ENCODE data around the gene PNRC2. TPM values are rescaled to one million over a fixed set of nuclear protein-coding genes. Genes with fewer than 3 reads are reported as not detected.
"Not testable (repeated sequence)": the region's sequence is repeated elsewhere in the genome, so short reads cannot be mapped to it uniquely, and the experiment has no call there.

The PNRC2 gene
- total RNA-seq, 1 experiment from 2014 or later, result 145 TPM

DNA sequence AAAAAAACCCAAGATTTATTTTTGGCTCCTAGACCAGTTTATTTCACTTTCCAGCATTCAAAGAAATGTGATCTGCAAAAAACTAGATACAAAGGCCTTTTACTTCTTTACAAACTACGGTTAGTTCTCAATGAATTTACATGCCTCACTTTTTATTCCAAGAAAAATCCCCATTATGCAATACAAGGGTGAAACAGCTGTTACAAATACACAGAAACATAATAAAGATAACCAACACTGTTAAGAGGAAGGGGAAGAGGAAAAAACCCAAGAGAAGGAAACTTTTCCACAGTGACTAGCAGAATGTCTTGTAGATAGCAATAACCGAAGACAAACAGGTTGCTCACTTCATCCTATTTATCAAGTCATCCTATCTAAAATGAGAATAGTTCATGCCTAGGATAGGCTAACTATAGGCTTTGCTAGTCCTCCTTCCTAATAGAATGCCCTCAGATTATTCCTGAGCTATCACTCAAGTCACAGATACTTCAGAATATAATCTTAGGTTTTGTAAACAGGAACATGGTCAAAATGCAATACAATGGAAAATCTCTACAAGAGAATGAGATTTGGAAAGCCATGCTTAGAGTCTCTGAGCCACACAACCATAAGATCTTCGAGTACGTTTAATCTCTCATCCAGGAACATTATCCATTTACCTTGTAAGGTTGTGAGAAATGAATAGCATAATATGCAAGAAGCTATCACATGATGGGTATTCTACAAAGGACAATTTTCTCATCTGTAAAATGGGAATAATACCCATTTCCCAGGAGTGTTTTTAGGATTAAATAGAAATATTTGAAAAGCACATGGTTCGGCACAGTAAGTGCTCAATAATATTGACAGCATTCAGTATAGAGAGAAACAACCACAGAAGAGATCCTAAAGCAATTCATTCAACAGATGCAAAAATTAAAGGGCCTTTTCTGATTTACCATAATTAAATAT lies 5.4 kb downstream of the PNRC2 start:
- Histone ChIP-seq H3K27me3 (no peaks in the 10 kb centered on the region), H3K9me3 (replicated peaks) (no peaks in the 10 kb centered on the region), H3K4me1 (no peaks in the 10 kb centered on the region), H3K4me3 (no peak overlapping the region), H3K27ac (no peak overlapping the region), H3K36me3 (peaks cover 80% of the 10 kb centered on the region)
- DNase-seq, result no peak

DNA sequence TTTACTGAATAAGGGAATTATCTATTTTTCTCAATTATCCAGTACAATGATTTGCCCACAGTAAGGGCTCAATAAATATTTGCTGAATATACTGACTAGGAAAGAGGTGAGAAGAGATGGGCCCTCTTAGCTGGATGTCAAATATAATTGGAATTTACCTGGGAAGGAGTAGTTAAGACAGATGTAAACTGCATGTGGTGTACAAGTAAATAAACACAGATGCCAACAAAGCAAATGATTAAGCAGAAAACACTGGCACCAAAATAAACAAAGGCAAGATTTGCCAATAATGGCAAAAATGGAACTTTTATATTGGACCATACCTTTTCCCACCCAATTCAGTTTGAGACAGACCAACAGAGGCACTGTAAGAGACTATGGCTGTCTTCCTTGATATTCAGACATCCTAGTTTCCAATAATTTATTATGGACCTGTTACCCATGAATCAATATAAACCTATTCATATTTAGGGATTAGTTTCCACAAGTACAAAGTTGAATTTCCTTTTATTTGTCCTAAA lies 7.4 kb downstream of the PNRC2 start:
- Histone ChIP-seq H3K4me3 (no peak overlapping the region), H3K36me3 (peaks cover 85% of the 10 kb centered on the region), H3K9me3 (replicated peaks) (no peaks in the 10 kb centered on the region), H3K27ac (no peak overlapping the region), H3K27me3 (no peaks in the 10 kb centered on the region), H3K4me1 (no peaks in the 10 kb centered on the region)
- no peak for DNase-seq

GRCh38 chr1:23967871-23968270 lies 8.2 kb downstream of the PNRC2 start:
- Histone ChIP-seq H3K9me3 (replicated peaks) (no peaks in the 10 kb centered on the region), H3K27ac (no peak overlapping the region), H3K4me3 (no peak overlapping the region), H3K4me1 (no peaks in the 10 kb centered on the region), H3K36me3 (peaks cover 90% of the 10 kb centered on the region), H3K27me3 (no peaks in the 10 kb centered on the region)
- DNase-seq, result no peak

DNA sequence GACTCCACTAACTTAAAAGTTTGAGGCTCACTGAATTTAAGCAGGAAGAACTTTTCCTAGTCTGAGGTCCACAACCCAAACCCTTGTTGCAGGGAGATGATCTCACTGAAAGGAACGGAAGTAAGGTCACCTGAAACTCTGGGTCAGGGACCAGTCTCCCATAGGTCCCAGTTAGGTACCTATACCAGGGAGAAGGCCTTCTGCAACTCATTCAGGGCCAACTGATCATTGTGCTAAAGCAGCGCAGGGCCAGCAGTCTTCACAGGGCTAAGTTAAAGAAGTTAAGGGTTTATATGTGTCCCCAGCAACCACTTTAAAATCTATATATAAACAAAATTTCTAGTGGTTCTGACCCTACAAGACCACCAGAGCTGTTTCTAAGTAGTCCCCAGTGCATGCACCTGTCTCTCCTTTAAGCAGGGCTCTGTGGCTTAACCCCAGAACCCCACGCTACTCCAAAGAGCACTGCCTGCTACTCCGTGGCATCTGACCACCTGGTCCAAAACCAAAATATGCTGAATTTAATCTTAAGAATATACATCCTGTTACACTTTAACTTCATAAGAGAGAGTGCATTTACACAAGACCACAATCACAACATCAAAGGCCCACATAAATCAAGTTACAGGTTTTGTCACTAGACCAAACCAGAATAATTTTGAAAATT lies 17.7 kb downstream of the PNRC2 start:
- Histone ChIP-seq H3K27me3 (no peaks in the 10 kb centered on the region), H3K4me1 (peaks cover 23% of the 10 kb centered on the region), H3K4me3 (no peak overlapping the region), H3K27ac (no peak overlapping the region), H3K36me3 (peaks cover 61% of the 10 kb centered on the region), H3K9me3 (replicated peaks) (no peaks in the 10 kb centered on the region)
- DNase-seq, result peak; percentile 10 to 31

DNA sequence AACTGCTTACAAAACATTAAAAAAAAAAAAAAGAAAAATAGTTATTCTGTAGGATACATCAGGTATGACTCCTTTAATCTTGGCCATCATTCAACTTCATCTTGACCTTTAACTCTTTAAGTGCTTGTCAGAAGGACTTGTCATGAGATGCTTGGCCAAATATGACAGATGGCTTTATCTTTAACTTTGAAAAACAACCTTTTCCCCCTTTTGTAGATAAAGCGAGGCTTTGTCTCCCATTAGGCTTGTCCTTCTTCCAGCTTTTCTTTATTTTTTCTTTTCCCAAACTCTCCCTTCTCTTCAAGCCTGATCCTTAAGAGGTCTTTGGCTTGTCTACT lies 18.2 kb downstream of the PNRC2 start:
- no peaks in the 10 kb centered on the region for H3K9me3 ChIP-seq (replicated peaks)
- H3K36me3 ChIP-seq, result peaks cover 58% of the 10 kb centered on the region
- no peak overlapping the region for H3K27ac ChIP-seq
- no peaks in the 10 kb centered on the region for H3K27me3 ChIP-seq
- DNase-seq, result no peak
- peaks cover 23% of the 10 kb centered on the region for H3K4me1 ChIP-seq
- H3K4me3 ChIP-seq, result peak overlapping the region; percentile 98; the same call in 1 of the 2 replicates

DNA sequence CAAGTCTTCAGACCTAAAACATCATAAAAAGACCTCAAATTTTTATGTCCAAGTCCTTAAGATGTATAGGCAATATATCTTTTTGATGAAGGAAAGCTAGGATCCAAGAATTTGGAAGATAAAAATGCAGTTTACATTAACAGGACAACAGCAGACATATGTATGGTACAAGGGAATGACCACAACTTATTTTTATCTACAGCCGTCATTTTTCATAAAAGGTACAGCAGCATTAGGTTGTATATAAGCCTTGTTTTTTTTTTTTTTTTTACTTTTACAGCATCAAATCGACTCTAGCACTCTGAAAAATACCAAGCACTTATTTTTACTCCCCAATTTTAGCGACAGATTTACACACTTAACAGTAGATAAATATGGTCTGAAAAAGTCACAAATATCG lies 19.2 kb downstream of the PNRC2 start:
- DNase-seq, result no peak
- Histone ChIP-seq H3K27me3 (no peaks in the 10 kb centered on the region), H3K4me3 (peak overlapping the region; percentile 98), H3K4me1 (peaks cover 23% of the 10 kb centered on the region), H3K27ac (peak overlapping the region; percentile 98), H3K9me3 (replicated peaks) (no peaks in the 10 kb centered on the region), H3K36me3 (peaks cover 50% of the 10 kb centered on the region)

- Histone ChIP-seq H3K9me3 (replicated peaks) (no peaks in the 10 kb centered on the region), H3K36me3 (peaks cover 45% of the 10 kb centered on the region), H3K4me1 (peaks cover 23% of the 10 kb centered on the region), H3K27me3 (no peaks in the 10 kb centered on the region), H3K4me3 (peak overlapping the region; percentile 98), H3K27ac (peak overlapping the region; percentile 98)
- DNase-seq, result no peak
Observed at GRCh38 chr1:23979387-23979880, 19.8 kb downstream of the PNRC2 start.

DNA sequence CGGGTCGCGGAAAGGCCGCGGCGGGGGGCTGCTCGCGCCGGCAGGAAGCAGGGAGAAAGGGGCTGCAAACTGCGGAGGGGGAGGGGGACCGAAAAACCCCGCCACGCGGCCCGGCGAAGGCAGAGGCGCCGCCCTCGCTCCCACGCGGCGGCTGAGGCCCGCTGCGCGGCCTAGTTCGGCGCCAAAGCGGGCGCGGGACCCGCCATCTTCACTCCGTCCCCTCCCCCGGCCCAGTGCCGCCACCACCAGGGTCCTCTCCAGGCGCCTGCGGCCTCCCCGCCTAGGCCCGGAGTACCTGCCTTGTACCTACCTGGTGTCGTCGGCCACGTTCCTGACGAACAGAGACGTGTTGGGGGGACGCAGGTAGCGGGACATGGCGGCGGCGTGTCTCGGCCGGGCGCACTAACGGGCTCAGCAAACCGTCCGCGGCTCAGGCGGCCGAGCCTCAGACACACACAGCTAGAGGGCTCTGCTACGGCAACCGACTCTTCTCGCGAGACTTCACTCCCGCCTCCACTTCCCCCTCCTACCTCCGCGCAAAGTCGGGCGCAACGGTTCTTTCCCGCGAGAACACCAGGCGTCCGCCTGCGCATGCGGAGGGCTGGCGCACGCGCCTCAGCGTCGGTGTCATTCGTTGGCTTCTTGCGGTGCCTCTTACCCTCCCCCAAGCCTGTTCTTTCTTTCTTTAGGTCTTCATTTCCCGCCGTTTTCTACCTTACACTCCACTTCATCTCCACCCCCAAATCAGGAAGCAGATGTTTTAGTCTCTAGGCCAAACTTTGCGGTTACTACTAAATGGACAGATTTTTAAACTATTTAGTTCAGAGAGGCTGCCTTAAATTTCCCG lies 20.5 kb downstream of the PNRC2 start, which contains the start of gene SRSF10:
Gene SRSF10, minus strand, starts transcription at position 447 of the 847 bp plus-strand sequence. Its CDS starts 72 bp downstream, at position 375.
- Histone ChIP-seq H3K9me3 (replicated peaks) (no peaks in the 10 kb centered on the region), H3K36me3 (peaks cover 40% of the 10 kb centered on the region), H3K27me3 (no peaks in the 10 kb centered on the region), H3K27ac (peak within 1 kb of the TSS; percentile 98), H3K4me3 (peak within 1 kb of the TSS; percentile 98), H3K4me1 (peaks cover 23% of the 10 kb centered on the region)
- peak; percentile 100 for DNase-seq

GRCh38 chr1:23980728-23981070 lies 21.1 kb downstream of the PNRC2 start:
- H3K9me3 ChIP-seq (replicated peaks), result no peaks in the 10 kb centered on the region
- H3K4me1 ChIP-seq, result peaks cover 23% of the 10 kb centered on the region
- DNase-seq, result peak; percentile 90 to 92
- peak overlapping the region; percentile 98 for H3K4me3 ChIP-seq
- H3K27ac ChIP-seq, result peak overlapping the region; percentile 98
- no peaks in the 10 kb centered on the region for H3K27me3 ChIP-seq
- peaks cover 34% of the 10 kb centered on the region for H3K36me3 ChIP-seq

DNA sequence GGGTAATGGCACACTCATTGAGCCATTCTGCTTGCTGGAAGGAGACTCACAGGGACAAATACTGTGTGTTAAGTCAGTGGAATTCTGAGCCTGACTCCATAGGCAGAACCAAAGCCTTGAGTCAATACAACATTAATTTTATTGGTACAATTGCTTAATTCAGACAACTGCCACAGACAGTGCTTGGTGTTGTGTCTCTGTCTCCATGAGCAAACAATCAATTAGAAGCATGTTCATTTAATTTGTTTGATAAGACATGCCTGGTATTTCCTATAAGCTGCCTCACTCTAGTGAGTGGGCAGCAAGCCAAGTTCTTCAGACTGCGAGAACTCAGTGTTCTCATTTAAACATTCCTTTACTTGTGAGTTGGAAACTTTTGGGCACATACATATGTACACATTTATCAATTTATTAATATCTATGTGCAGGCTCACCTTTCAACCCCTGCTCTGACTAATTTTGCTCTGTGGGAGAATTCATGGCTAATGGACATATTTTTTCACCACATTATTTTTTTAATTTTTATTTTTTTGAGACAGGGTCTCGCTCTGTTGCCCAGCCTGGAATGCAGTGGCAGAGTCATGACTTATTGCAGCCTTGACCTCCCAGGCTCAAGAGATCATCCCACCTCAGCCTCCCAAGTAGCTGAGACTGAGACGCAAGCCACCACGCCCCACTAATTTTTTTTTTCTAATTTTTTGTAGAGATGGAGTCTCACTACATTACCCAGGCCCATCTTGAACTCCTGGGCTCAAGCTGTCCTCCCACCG lies 25.0 kb downstream of the PNRC2 start:
- peaks cover 13% of the 10 kb centered on the region for H3K4me1 ChIP-seq
- H3K36me3 ChIP-seq, result peaks cover under 1% of the 10 kb centered on the region; the same call in 1 of the 2 replicates
- H3K27me3 ChIP-seq, result no peaks in the 10 kb centered on the region
- H3K9me3 ChIP-seq (replicated peaks), result no peaks in the 10 kb centered on the region
- no peak overlapping the region for H3K27ac ChIP-seq
- DNase-seq, result peak in 1 of 2 experiments; percentile 48
- H3K4me3 ChIP-seq, result no peak overlapping the region

- H3K27ac ChIP-seq; H3K27me3 ChIP-seq; H3K36me3 ChIP-seq; H3K4me3 ChIP-seq; DNase-seq; H3K9me3 ChIP-seq (replicated peaks); H3K4me1 ChIP-seq: not testable (repeated sequence)
Observed at GRCh38 chr1:23987038-23987437, 27.4 kb downstream of the PNRC2 start.

- H3K27me3 ChIP-seq, result no peaks in the 10 kb centered on the region
- H3K36me3 ChIP-seq, result no peaks in the 10 kb centered on the region
- H3K9me3 ChIP-seq (replicated peaks), result no peaks in the 10 kb centered on the region
- DNase-seq, result no peak
- no peaks in the 10 kb centered on the region for H3K4me1 ChIP-seq
- no peak overlapping the region for H3K4me3 ChIP-seq
- no peak overlapping the region for H3K27ac ChIP-seq
Observed at GRCh38 chr1:23989263-23989662, 29.6 kb downstream of the PNRC2 start.

DNA sequence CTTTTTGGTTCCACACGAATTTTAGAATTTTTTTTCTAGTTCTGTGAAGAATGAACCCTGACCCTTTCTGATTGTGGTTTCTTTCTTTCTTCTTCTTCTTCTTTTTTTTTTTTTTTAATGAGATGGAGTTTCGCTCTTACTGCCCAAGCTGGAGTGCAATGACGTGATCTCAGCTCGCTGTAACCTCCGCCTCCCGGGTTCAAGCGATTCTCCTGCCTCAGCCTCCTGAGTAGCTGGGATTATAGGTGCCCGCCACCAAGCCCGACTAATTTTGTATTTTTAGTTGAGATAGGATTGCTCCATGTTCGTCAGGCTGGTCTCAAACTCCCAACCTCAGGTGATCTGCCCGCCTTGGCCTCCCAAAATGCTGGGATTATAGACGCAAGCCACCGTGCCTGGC lies 32.4 kb downstream of the PNRC2 start:
- not testable (repeated sequence) for H3K9me3 ChIP-seq (replicated peaks); H3K27ac ChIP-seq; H3K36me3 ChIP-seq; H3K27me3 ChIP-seq; H3K4me3 ChIP-seq; DNase-seq; H3K4me1 ChIP-seq

GRCh38 chr1:23995431-23995837 lies 35.8 kb downstream of the PNRC2 start:
- no peaks in the 10 kb centered on the region; the same call in 1 of the 2 replicates for H3K4me1 ChIP-seq
- H3K36me3 ChIP-seq, result no peaks in the 10 kb centered on the region
- H3K27ac ChIP-seq, result no peak overlapping the region
- DNase-seq, result no peak
- H3K27me3 ChIP-seq, result no peaks in the 10 kb centered on the region
- no peaks in the 10 kb centered on the region for H3K9me3 ChIP-seq (replicated peaks)
- H3K4me3 ChIP-seq, result no peak overlapping the region
